ENCODE measurements around the gene AKAP8L. TPM values are rescaled to one million over a fixed set of nuclear protein-coding genes. Genes with fewer than 3 reads are reported as not detected.

Gene AKAP8L
- total and polyA plus RNA-seq, 12 donors: 45.2 to 140 (median 63.1) TPM

DNA sequence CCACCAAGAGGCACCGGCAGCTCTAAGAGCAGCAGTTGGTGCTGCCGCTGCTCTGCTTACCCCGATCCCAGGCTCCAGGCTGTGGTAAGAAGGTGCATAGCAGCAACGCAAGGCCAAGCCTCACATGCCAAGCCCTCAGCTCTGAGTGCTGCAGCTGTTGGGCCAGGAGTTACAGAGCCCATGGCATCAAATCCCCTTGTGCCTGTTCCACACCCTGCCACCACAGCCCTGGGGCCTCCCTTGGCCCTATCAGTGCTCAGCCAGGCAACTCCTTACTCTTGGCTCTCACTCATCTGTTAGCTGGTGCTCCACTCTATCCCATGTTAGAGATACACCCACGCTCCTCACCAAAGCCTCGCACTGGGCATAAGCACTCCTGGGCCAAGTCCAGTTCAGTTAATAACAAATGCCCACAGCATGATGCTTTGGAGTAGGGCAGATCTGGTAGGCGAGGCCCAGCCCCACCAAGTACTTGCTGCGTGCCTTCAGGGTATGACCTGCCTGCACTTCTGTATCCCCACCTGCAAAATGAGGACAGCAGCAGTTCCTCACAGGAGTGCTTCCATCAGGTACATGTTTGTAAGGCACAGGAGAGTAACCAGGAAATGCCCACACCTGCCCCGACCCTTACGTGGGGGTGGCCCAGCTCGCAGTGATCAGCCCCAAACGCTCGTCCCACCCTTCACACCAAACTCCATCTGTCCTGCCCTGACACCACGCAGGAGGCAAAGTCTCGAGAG, 16.2 kb downstream of the AKAP8L start:
- WGBS, 2 donors: 64 to 70% methylated on average over 15 of the region's 15 CpGs
- TF ChIP-seq, protein P1, sequence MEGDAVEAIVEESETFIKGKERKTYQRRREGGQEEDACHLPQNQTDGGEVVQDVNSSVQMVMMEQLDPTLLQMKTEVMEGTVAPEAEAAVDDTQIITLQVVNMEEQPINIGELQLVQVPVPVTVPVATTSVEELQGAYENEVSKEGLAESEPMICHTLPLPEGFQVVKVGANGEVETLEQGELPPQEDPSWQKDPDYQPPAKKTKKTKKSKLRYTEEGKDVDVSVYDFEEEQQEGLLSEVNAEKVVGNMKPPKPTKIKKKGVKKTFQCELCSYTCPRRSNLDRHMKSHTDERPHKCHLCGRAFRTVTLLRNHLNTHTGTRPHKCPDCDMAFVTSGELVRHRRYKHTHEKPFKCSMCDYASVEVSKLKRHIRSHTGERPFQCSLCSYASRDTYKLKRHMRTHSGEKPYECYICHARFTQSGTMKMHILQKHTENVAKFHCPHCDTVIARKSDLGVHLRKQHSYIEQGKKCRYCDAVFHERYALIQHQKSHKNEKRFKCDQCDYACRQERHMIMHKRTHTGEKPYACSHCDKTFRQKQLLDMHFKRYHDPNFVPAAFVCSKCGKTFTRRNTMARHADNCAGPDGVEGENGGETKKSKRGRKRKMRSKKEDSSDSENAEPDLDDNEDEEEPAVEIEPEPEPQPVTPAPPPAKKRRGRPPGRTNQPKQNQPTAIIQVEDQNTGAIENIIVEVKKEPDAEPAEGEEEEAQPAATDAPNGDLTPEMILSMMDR (IDR thresholded peaks at IDR 0.05): no peak
- Histone ChIP-seq H3K4me3 (no peak overlapping the region), H3K9me3 (no peaks in the 10 kb centered on the region), H3K4me1 (peaks cover 24 to 77% (median 58%) of the 10 kb centered on the region in 9 donors), H3K27me3 (no peaks in the 10 kb centered on the region), H3K27ac (peak overlapping the region in 8 of 10 donors; percentile 19 to 80 (median 60)), H3K36me3 (peaks cover 9 to 78% (median 47%) of the 10 kb centered on the region in 9 donors)
- DNase-seq (peak in 1 of 2 donors; percentile 55), ATAC-seq (peak; percentile 59 to 87 (median 70))
- intact Hi-C loops (cut with DNase I): no loop called here

DNA sequence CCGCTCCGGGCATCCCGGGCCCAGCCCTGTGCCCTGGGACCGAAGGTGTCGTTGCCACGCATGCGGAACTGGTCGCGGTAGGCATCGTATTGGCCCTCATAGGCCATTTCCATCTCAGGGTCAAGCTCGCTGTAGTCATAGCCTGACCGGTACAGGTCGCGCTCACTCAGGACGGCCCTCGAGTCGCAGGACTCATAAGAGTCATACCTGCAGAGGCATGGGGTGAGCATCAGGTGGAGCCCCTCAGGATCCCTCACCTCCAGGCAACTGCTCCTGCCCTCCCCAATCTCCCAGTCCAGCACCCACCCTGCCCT, 17.4 kb downstream of the AKAP8L start:
- DNase-seq (no peak), ATAC-seq (no peak)
- TF ChIP-seq, protein P1 (IDR thresholded peaks at IDR 0.05): no peak
- Histone ChIP-seq H3K27me3 (no peaks in the 10 kb centered on the region), H3K4me1 (peaks cover 24 to 67% (median 51%) of the 10 kb centered on the region in 9 donors), H3K9me3 (no peaks in the 10 kb centered on the region), H3K4me3 (no peak overlapping the region), H3K27ac (peak overlapping the region in 5 of 10 donors; percentile 6 to 68 (median 49)), H3K36me3 (peaks cover 12 to 91% (median 59%) of the 10 kb centered on the region in 9 donors)
- WGBS, 2 donors: 95 to 96% methylated on average over 17 of the region's 17 CpGs
- intact Hi-C loops (cut with DNase I): no loop called here

DNA sequence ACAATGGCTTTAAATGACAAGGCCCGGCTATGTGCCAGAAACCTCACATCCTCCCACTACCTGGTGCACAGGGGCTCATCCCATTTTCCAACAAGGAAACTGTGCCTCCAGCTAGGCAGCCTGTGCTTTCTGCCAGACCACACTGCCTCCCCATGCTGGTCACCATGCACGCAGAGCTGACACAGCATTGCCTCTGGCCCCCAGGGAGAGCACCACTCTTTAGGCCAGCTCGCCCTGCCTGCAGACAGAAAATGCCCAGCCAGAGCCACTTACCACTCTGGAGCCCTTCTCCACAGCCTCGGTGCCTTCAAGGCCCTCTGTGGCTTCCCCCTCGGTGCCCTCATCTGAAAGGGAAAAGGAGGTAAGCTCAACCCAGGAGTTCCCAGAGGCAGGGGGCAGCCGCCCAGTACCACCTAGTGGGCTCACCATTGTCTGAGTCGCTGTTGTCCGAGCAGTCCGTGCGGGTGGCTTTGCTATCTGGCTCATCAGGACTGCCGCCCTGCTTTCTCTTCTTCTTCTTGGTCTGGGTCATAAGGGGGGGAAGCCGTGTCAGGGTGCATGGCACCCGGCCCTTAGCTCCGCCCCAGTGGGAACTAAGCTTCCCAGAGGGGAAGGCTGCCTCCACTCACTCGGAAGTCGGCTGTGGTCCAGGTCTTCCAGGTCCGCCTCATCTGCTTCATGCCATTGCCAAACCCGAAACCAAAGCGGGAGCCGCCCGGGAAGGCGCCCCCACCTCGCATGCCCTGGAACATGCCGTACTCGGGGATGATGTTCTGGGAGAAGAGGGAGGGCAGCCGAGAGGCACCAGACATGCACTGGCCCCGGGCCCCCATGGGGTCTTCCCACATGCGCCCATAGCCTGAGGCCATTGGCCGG, 18.0 kb downstream of the AKAP8L start:
- Histone ChIP-seq H3K27me3 (no peaks in the 10 kb centered on the region), H3K4me3 (no peak overlapping the region), H3K4me1 (peaks cover 24 to 61% (median 49%) of the 10 kb centered on the region in 9 donors), H3K36me3 (peaks cover 12 to 93% (median 63%) of the 10 kb centered on the region in 9 donors), H3K27ac (peak overlapping the region in 1 of 10 donors; percentile 13), H3K9me3 (no peaks in the 10 kb centered on the region)
- intact Hi-C loops (cut with DNase I): no loop called here
- no peak for ATAC-seq
- DNase-seq: no peak
- WGBS, 2 donors: 76 to 88% methylated on average over 29 of the region's 29 CpGs
- TF ChIP-seq, protein P1 (IDR thresholded peaks at IDR 0.05): no peak

DNA sequence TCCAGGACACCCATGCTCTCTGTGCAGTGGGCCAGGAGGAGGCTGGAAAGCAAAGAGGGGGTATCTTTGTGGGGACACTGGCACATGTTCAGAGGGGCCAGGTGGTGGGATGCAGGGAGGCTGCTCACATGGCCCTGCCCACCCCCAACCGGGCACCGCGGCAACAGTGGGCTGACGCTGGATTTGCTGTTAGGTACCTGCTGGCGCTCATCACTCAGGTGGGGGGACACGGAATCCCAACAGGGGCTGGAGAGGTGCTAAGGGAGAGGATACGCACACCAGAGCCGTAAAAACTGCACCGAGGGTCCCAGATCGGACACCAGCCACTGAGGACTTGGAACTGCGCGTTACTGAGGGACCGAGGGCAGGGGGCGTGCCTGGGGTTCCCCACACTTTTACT, 19.2 kb downstream of the AKAP8L start:
- H3K9me3 ChIP-seq: no peaks in the 10 kb centered on the region
- ATAC-seq (no peak), DNase-seq (no peak)
- peaks cover 19 to 52% (median 42%) of the 10 kb centered on the region in 9 donors for H3K4me1 ChIP-seq
- H3K36me3 ChIP-seq: peaks cover 12 to 95% (median 63%) of the 10 kb centered on the region in 9 donors
- intact Hi-C loops (cut with DNase I): no loop called here
- H3K4me3 ChIP-seq: no peak overlapping the region
- 94 to 97% methylated on average over 14 of the region's 14 CpGs for WGBS, 2 donors
- H3K27ac ChIP-seq: no peak overlapping the region
- no peaks in the 10 kb centered on the region for H3K27me3 ChIP-seq
- TF ChIP-seq, protein P1 (IDR thresholded peaks at IDR 0.05): no peak

All from heart right ventricle (tissue), 16 donors.